IMR-90 (cell line): ENCODE data around the gene NFX1. TPM values are rescaled to one million over a fixed set of nuclear protein-coding genes. Genes with fewer than 3 reads are reported as not detected.

ENCODE experiments used
- ATAC-seq: fragments of 200-7000 bp; cut with Tn5 transposase; 2 replicates; pipeline ENCODE4 v1.9.1; 2020; ENCODE audit warnings: low read depth, mild to moderate bottlenecking, moderate library complexity
- BruUV-seq: library from RNA; stranded (reverse); fragments of 400-500 nt; replicated peaks from 2 replicates; lab custom pipeline; 2021; lab: Mats Ljungman, UMichigan
- CTCF ChIA-PET: fragments of 300-600 bp; formaldehyde crosslinking; extraction: SDS; loops from one replicate; lab custom pipeline; 2021; ENCODE audit warnings: antibody characterized with exemption; lab: Yijun Ruan, JAX
- POLR2A ChIA-PET: fragments of 300-600 bp; sonication (Branson Sonifier 250); formaldehyde crosslinking; loops from one replicate; lab custom pipeline; 2022; ENCODE audit warnings: antibody characterized with exemption; ENCODE audit not compliant: unreplicated experiment; lab: Charles Lee
- DNase-seq: peaks from one replicate; pipeline ENCODE4 v3.0.0; 2013
- H2AFZ ChIP-seq: replicated peaks from 2 replicates; pipeline ENCODE3; 2013; ENCODE audit warnings: low read length, mild to moderate bottlenecking; ENCODE audit not compliant: poor library complexity
- H2AK5ac ChIP-seq: 2 replicates; pipeline ENCODE4 v1.6.1; 2013; ENCODE audit warnings: low read depth, low read length, inconsistent platforms
- H2AK9ac ChIP-seq: replicated peaks from 2 replicates; pipeline ENCODE3; 2013; ENCODE audit warnings: mild to moderate bottlenecking, low read depth, low read length, moderate library complexity; ENCODE audit not compliant: poor library complexity
- H2BK120ac ChIP-seq: 2 replicates; pipeline ENCODE4 v1.6.1; 2013; ENCODE audit warnings: low read depth, low read length, inconsistent platforms
- H2BK15ac ChIP-seq: 3 replicates; pipeline ENCODE4 v1.6.1; 2013; ENCODE audit warnings: low read depth, low read length, inconsistent platforms
- H2BK20ac ChIP-seq: 2 replicates; pipeline ENCODE4 v1.6.1; 2013; ENCODE audit warnings: low read depth, mild to moderate bottlenecking, inconsistent platforms, low read length, moderate library complexity
- H2BK5ac ChIP-seq: 2 replicates; pipeline ENCODE4 v1.6.1; 2013; ENCODE audit warnings: mild to moderate bottlenecking, low read depth, low read length, inconsistent platforms; ENCODE audit not compliant: poor library complexity, severe bottlenecking
- H3K14ac ChIP-seq: replicated peaks from 2 replicates; pipeline ENCODE4 v1.6.1; 2013; ENCODE audit warnings: low read depth, low read length, inconsistent platforms
- H3K18ac ChIP-seq: 2 replicates; pipeline ENCODE4 v1.6.1; 2013; ENCODE audit warnings: low read depth, low read length, control low read depth
- H3K23ac ChIP-seq: 2 replicates; pipeline ENCODE4 v1.6.1; 2013; ENCODE audit warnings: low read depth, low read length, inconsistent platforms
- H3K27ac ChIP-seq: 2 replicates; pipeline ENCODE4 v1.5.1; 2013; ENCODE audit warnings: mild to moderate bottlenecking, control low read depth, low read length; ENCODE audit not compliant: insufficient read depth
- H3K27me3 ChIP-seq: 2 replicates; pipeline ENCODE4 v1.6.1; 2013; ENCODE audit warnings: low read length; ENCODE audit not compliant: control insufficient read depth, insufficient read depth
- H3K36me3 ChIP-seq: 2 replicates; pipeline ENCODE4 v1.6.1; 2013; ENCODE audit warnings: low read length, mixed read lengths; ENCODE audit not compliant: control insufficient read depth, insufficient read depth
- H3K4ac ChIP-seq: 2 replicates; pipeline ENCODE4 v1.6.1; 2013; ENCODE audit warnings: low read depth, low read length, inconsistent platforms
- H3K4me1 ChIP-seq: 2 replicates; pipeline ENCODE4 v1.6.1; 2013; ENCODE audit warnings: low read length, mixed read lengths; ENCODE audit not compliant: control insufficient read depth, insufficient read depth
- H3K4me2 ChIP-seq: 2 replicates; pipeline ENCODE4 v1.6.1; 2013; ENCODE audit warnings: low read depth, mild to moderate bottlenecking, control low read depth, low read length, moderate library complexity
- H3K4me3 ChIP-seq: 2 replicates; pipeline ENCODE4 v1.5.1; 2013; ENCODE audit warnings: low read depth, mild to moderate bottlenecking, control low read depth, low read length, moderate library complexity; ENCODE audit not compliant: insufficient read depth
- H3K56ac ChIP-seq: 2 replicates; pipeline ENCODE4 v1.6.1; 2013; ENCODE audit warnings: low read length, inconsistent platforms; ENCODE audit not compliant: insufficient read depth; ENCODE audit errors: extremely low read depth
- H3K79me1 ChIP-seq, 2 experiments: 2 replicates each; pipeline ENCODE4 v1.6.1; 2013; ENCODE audit warnings: low read length in 2 of 2, inconsistent platforms in 1 of 2, low read depth in 1 of 2
- H3K9ac ChIP-seq: 2 replicates; pipeline ENCODE4 v1.6.1; 2013; ENCODE audit warnings: low read depth, low read length, control low read depth
- H3K9me1 ChIP-seq: 2 replicates; pipeline ENCODE4 v1.6.1; 2013; ENCODE audit warnings: low read length, inconsistent platforms; ENCODE audit not compliant: insufficient read depth
- H3K9me3 ChIP-seq: 2 replicates; pipeline ENCODE4 v1.6.1; 2013; ENCODE audit warnings: low read length; ENCODE audit not compliant: control insufficient read depth, insufficient read depth
- H4K20me1 ChIP-seq: 2 replicates; pipeline ENCODE4 v1.6.1; 2013; ENCODE audit warnings: low read length, inconsistent platforms; ENCODE audit not compliant: insufficient read depth
- H4K5ac ChIP-seq: 2 replicates; pipeline ENCODE4 v1.6.1; 2013; ENCODE audit warnings: mild to moderate bottlenecking, low read depth, low read length, control low read depth
- H4K8ac ChIP-seq, 2 experiments: 2 replicates each; pipeline ENCODE4 v1.6.1; 2013; ENCODE audit warnings: low read depth in 2 of 2, low read length in 2 of 2, control low read depth in 1 of 2, inconsistent platforms in 1 of 2
- H4K91ac ChIP-seq: 2 replicates; pipeline ENCODE4 v1.6.1; 2013; ENCODE audit warnings: low read depth, low read length, inconsistent platforms; ENCODE audit not compliant: insufficient read depth
- BHLHE40 ChIP-seq: fragments of 150-350 bp; IDR thresholded peaks from 2 replicates; pipeline ENCODE4 v1.6.1; 2016; ENCODE audit warnings: mild to moderate bottlenecking, low read depth, low read length
- CEBPB ChIP-seq: IDR thresholded peaks from 2 replicates; pipeline ENCODE4 v1.6.1; 2012; ENCODE audit warnings: low read depth, low read length, improper control_type of control experiment
- CHD1 ChIP-seq: IDR thresholded peaks from 2 replicates; pipeline ENCODE4 v1.6.1; 2012; ENCODE audit warnings: low read depth, low read length, improper control_type of control experiment
- MAZ ChIP-seq: IDR thresholded peaks from 2 replicates; pipeline ENCODE4 v1.6.1; 2012; ENCODE audit warnings: low read depth, mild to moderate bottlenecking, low read length, improper control_type of control experiment, moderate library complexity, borderline replicate concordance
- MXI1 ChIP-seq: IDR thresholded peaks from 2 replicates; pipeline ENCODE4 v1.6.1; 2012; ENCODE audit warnings: low read depth, mild to moderate bottlenecking, low read length, moderate library complexity, borderline replicate concordance
- NFE2L2 ChIP-seq: fragments of 150-350 bp; IDR thresholded peaks from 2 replicates; pipeline ENCODE4 v1.6.1; 2016; ENCODE audit warnings: low read depth, mild to moderate bottlenecking, low read length
- RAD21 ChIP-seq: IDR thresholded peaks from 2 replicates; pipeline ENCODE4 v1.6.1; 2012; ENCODE audit warnings: low read length, improper control_type of control experiment
- RCOR1 ChIP-seq: IDR thresholded peaks from 2 replicates; pipeline ENCODE4 v1.6.1; 2012; ENCODE audit warnings: mild to moderate bottlenecking, low read length, improper control_type of control experiment; ENCODE audit not compliant: insufficient replicate concordance
- SMC3 ChIP-seq: fragments of 150-350 bp; IDR thresholded peaks from 2 replicates; pipeline ENCODE4 v1.6.1; 2016; ENCODE audit warnings: low read depth, mild to moderate bottlenecking, antibody characterized with exemption, low read length, moderate library complexity
- WGBS, 2 experiments: methylation state at CpG; one replicate each; pipeline versions ENCODE4 v1.1.5 to v1.1.7; 2013; ENCODE audit warnings: missing lambda C conversion rate in 2 of 2; ENCODE audit not compliant: insufficient read length in 1 of 2; ENCODE audit errors: extremely low coverage in 2 of 2; 5-methylcytosine and 5-hydroxymethylcytosine counted together
- dilution Hi-C: fragments of 300-500 bp; cut with HindIII; formaldehyde crosslinking; loops from one replicate; pipeline ENCODE4 v1.14.3; 2018; ENCODE audit warnings: low sequenced_read_pairs; ENCODE audit not compliant: unreplicated experiment
- in situ Hi-C: fragments of 300-500 bp; cut with MboI; formaldehyde crosslinking; loops from 3 replicates; pipeline ENCODE4 v1.14.3; 2019; ENCODE audit warnings: low sequenced_read_pairs, inconsistent platforms, mixed read lengths
- intact Hi-C: fragments of 100-400 bp; cut with micrococcal nuclease; formaldehyde crosslinking; loops from 2 replicates; pipeline ENCODE4 v1.10.0; 2022
- polyA plus RNA-seq, 3 experiments: library from polyadenylated mRNA; depleted of rRNA; stranded (reverse); fragments of >200 nt; gene quantifications; 2 replicates each; pipeline ENCODE4 v1.2.3, GENCODE V29; 2012; ENCODE audit warnings: low replicate concordance in 1 of 3
- total RNA-seq: library from RNA; depleted of rRNA; stranded (reverse); fragments of >200 nt; gene quantifications from 2 replicates; pipeline ENCODE4 v1.2.3, GENCODE V29; 2012
- TF ChIP-seq, protein P1 (sequence below): conservative IDR thresholded peaks from 2 replicates; pipeline ENCODE4 v1.5.1; 2012; ENCODE audit warnings: mild to moderate bottlenecking, low read depth, low read length, improper control_type of control experiment
- TF ChIP-seq, protein P2 (sequence below): fragments of 150-350 bp; IDR thresholded peaks from 2 replicates; pipeline ENCODE4 v1.6.1; 2016; ENCODE audit warnings: low read depth, mild to moderate bottlenecking, low read length, moderate library complexity, borderline replicate concordance

Gene NFX1
- total and polyA plus RNA-seq, 2 of the 4 experiments (the other 2 are of a cell fraction), result 27.0 to 36.0 TPM

DNA sequence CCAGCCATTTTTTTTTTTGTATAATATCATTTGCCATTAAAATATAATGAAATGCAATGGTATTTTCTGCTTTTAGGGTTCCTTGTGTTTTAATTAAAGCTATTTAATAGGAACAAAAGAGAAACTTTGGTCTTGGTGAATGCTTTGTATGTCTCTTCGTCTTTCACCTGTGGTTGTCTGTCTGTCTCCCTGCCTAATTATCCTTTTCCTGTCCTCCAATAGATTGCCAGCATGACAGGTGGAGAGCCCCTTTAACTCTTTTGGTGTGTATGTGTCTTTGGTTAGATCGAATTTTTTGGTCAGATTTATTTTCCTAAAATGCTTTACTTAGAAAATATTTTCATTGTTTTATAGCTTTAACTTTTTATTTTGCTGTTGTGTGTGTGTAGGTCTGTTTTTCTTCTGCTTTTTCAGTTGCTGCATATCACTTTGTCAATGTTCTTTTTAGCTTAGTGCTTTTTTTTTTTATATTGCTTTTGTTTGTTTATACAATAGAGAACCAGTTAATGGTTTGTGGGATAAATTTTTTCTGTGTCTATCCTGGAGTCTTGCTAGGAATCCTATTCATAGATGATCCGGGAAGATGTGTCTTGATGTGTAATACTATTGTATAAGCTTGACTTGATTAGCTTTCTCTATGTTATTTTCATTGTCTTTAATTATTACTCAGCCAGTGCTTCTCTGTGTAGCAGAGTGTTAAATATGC is 16.9 kb upstream of the NFX1 start (continued):
- no peak for TF ChIP-seq NFE2L2

DNA sequence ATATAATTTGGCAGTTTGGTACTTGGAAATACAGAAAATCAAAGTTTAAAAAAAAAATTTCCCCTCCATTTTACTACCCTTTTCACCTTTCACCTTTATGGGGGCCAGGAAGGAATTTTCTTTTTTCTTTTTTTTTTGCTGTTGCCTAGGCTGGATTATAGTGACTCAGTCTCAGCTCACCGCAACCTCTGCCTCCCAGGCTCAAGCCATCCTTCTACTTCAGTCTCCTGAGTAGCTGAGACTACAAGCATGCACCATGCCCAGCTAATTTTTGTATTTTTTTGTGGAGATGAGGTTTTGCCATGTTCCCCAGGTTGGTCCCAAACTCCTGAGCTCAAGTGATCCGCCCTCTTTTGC is 16.4 kb upstream of the NFX1 start:
- H2AK9ac ChIP-seq, result no peak overlapping the region
- DNase-seq, result peak; percentile 49
- no peak overlapping the region for H3K56ac ChIP-seq
- no peak overlapping the region for H4K8ac ChIP-seq
- no peak overlapping the region for H2AK5ac ChIP-seq
- WGBS, 2 experiments, result no CpG with 5 or more reads among the region's 2 CpGs
- dilution Hi-C loops, result no loop called here
- peaks cover 13 to 21% of the 10 kb centered on the region in 2 experiments; a peak in 3 of 4 replicates for H3K79me1 ChIP-seq
- TF ChIP-seq RAD21 (no peak), RCOR1 (no peak), CEBPB (no peak), CHD1 (no peak), NFE2L2 (no peak), MXI1 (no peak), SMC3 (no peak), MAZ (no peak), BHLHE40 (no peak)
- TF ChIP-seq, protein P1, sequence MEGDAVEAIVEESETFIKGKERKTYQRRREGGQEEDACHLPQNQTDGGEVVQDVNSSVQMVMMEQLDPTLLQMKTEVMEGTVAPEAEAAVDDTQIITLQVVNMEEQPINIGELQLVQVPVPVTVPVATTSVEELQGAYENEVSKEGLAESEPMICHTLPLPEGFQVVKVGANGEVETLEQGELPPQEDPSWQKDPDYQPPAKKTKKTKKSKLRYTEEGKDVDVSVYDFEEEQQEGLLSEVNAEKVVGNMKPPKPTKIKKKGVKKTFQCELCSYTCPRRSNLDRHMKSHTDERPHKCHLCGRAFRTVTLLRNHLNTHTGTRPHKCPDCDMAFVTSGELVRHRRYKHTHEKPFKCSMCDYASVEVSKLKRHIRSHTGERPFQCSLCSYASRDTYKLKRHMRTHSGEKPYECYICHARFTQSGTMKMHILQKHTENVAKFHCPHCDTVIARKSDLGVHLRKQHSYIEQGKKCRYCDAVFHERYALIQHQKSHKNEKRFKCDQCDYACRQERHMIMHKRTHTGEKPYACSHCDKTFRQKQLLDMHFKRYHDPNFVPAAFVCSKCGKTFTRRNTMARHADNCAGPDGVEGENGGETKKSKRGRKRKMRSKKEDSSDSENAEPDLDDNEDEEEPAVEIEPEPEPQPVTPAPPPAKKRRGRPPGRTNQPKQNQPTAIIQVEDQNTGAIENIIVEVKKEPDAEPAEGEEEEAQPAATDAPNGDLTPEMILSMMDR, result no peak
- TF ChIP-seq, protein P2, sequence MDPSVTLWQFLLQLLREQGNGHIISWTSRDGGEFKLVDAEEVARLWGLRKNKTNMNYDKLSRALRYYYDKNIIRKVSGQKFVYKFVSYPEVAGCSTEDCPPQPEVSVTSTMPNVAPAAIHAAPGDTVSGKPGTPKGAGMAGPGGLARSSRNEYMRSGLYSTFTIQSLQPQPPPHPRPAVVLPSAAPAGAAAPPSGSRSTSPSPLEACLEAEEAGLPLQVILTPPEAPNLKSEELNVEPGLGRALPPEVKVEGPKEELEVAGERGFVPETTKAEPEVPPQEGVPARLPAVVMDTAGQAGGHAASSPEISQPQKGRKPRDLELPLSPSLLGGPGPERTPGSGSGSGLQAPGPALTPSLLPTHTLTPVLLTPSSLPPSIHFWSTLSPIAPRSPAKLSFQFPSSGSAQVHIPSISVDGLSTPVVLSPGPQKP, result no peak
- no peak overlapping the region for H3K27ac ChIP-seq
- no peak overlapping the region for H2BK20ac ChIP-seq
- no peak overlapping the region for H3K23ac ChIP-seq
- no peaks in the 10 kb centered on the region for H4K20me1 ChIP-seq
- in situ Hi-C loops, result no loop called here
- no peak overlapping the region for H2AFZ ChIP-seq
- no peak overlapping the region for H3K14ac ChIP-seq
- H4K5ac ChIP-seq, result no peak overlapping the region
- intact Hi-C loops, result no loop called here
- H2BK120ac ChIP-seq, result no peak overlapping the region
- no peak overlapping the region for H4K91ac ChIP-seq
- ATAC-seq, result peak; percentile 59; the same call in 1 of the 2 replicates
- no peak overlapping the region for H3K9ac ChIP-seq
- POLR2A ChIA-PET, result interaction anchor here (0.9 kb wide), 1 partner anchor 9 kb away, joined by 3 read pairs; the partner anchor contains the start of genes BAG1 and CHMP5
- H2BK15ac ChIP-seq, result no peak overlapping the region
- CTCF ChIA-PET, result interaction anchor here (1.1 kb wide), 1 partner anchor 9 kb away, joined by 5 read pairs; no protein-coding TSS in a partner anchor
- no peak overlapping the region for H3K4me3 ChIP-seq
- peaks cover 5% of the 10 kb centered on the region for H3K4me1 ChIP-seq
- no peaks in the 10 kb centered on the region for H3K9me3 ChIP-seq
- H2BK5ac ChIP-seq, result no peak overlapping the region
- peaks cover 2% of the 10 kb centered on the region; the same call in 1 of the 2 replicates for H3K9me1 ChIP-seq
- H3K36me3 ChIP-seq, result peaks cover 53% of the 10 kb centered on the region
- H3K18ac ChIP-seq, result no peak overlapping the region
- no peak overlapping the region for H3K4me2 ChIP-seq
- H3K4ac ChIP-seq, result no peak overlapping the region
- no peaks in the 10 kb centered on the region for H3K27me3 ChIP-seq
- BruUV-seq, result no TSS peak
